SK-N-MC (cell line): ENCODE data around the gene RASA1.
A peak's percentile ranks its signal among the peaks of the same experiment; 100 is the strongest.

ENCODE experiments used
- DNase-seq: peaks from one replicate; pipeline ENCODE4 v3.0.0-alpha.2; 2011; ENCODE audit warnings: low read depth, low spot score
- H3K27ac ChIP-seq: fragments of 200-600 bp; sonication (generic); 2 replicates; pipeline ENCODE4 v1.5.1; 2016; ENCODE audit warnings: mixed run types
- H3K36me3 ChIP-seq: fragments of 200-600 bp; sonication (generic); 2 replicates; pipeline ENCODE4 v1.6.1; 2017; ENCODE audit warnings: antibody characterized with exemption, low read length, mixed read lengths; ENCODE audit not compliant: insufficient read depth
- H3K4me3 ChIP-seq: fragments of 200-600 bp; sonication (generic); 2 replicates; pipeline ENCODE4 v1.5.1; 2016
- H3K9ac ChIP-seq: fragments of 200-600 bp; sonication (generic); 2 replicates; pipeline ENCODE4 v1.8.0; 2017; ENCODE audit warnings: mixed run types, mixed read lengths; ENCODE audit not compliant: insufficient read length
- H3K9me3 ChIP-seq: fragments of 200-600 bp; sonication (generic); 2 replicates; pipeline ENCODE4 v1.6.1; 2017; ENCODE audit warnings: low read depth, mild to moderate bottlenecking, antibody characterized with exemption, low read length, moderate library complexity, mixed read lengths
- EZH2 ChIP-seq: fragments of 200-600 bp; sonication (generic); IDR thresholded peaks from one replicate; pipeline ENCODE4 v1.6.1; 2017; ENCODE audit warnings: antibody characterized with exemption
- FOXP2 ChIP-seq: optimal IDR thresholded peaks from 2 replicates; pipeline ENCODE3; 2011; ENCODE audit warnings: mild to moderate bottlenecking, moderate library complexity; ENCODE audit not compliant: insufficient read depth; ENCODE audit errors: extremely low read length, control extremely low read depth
- POLR2AphosphoS5 ChIP-seq: IDR thresholded peaks from 2 replicates; pipeline ENCODE4 v1.6.1; 2012; ENCODE audit warnings: mild to moderate bottlenecking, low read depth, low read length, borderline replicate concordance

RASA1 gene

GRCh38 chr5:87367243-87367642 lies 99.6 kb downstream of the RASA1 start:
- no peak for DNase-seq
- Histone ChIP-seq H3K9me3 (no peaks in the 10 kb centered on the region), H3K9ac (no peak overlapping the region), H3K36me3 (peaks cover 34% of the 10 kb centered on the region), H3K27ac (no peak overlapping the region), H3K4me3 (no peak overlapping the region)
- no peak for TF ChIP-seq FOXP2
- no peak for TF ChIP-seq POLR2AphosphoS5
- no peak for TF ChIP-seq EZH2

GRCh38 chr5:87368601-87369000 lies 100.9 kb downstream of the RASA1 start:
- TF ChIP-seq POLR2AphosphoS5: no peak
- no peak for TF ChIP-seq FOXP2
- no peak for TF ChIP-seq EZH2
- Histone ChIP-seq H3K4me3 (no peak overlapping the region), H3K9ac (no peak overlapping the region), H3K9me3 (no peaks in the 10 kb centered on the region), H3K36me3 (peaks cover 43% of the 10 kb centered on the region), H3K27ac (no peak overlapping the region)
- no peak for DNase-seq

GRCh38 chr5:87369431-87369830 lies 101.7 kb downstream of the RASA1 start:
- Histone ChIP-seq H3K9me3 (no peaks in the 10 kb centered on the region), H3K36me3 (peaks cover 42% of the 10 kb centered on the region), H3K27ac (no peak overlapping the region), H3K9ac (no peak overlapping the region), H3K4me3 (no peak overlapping the region)
- DNase-seq: no peak
- TF ChIP-seq EZH2 (no peak), POLR2AphosphoS5 (no peak), FOXP2 (no peak)

- Histone ChIP-seq H3K9ac (no peak overlapping the region), H3K4me3 (no peak overlapping the region), H3K9me3 (no peaks in the 10 kb centered on the region), H3K36me3 (peaks cover 58% of the 10 kb centered on the region), H3K27ac (0 out of 2 replicates have a peak overlapping the region, but pooled peaks have one; percentile 16)
- TF ChIP-seq POLR2AphosphoS5 (no peak), FOXP2 (no peak), EZH2 (no peak)
- no peak for DNase-seq
These were observed 105.0 kb downstream of the RASA1 start for GRCh38 chr5:87372705-87373104.

GRCh38 chr5:87382224-87382623 lies 114.5 kb downstream of the RASA1 start:
- peaks cover 81% of the 10 kb centered on the region for H3K36me3 ChIP-seq
- no peak overlapping the region for H3K9ac ChIP-seq
- no peak for DNase-seq

GRCh38 chr5:87383216-87383615 lies 115.5 kb downstream of the RASA1 start:
- H3K4me3 ChIP-seq: no peak overlapping the region
- H3K36me3 ChIP-seq: peaks cover 82% of the 10 kb centered on the region
- H3K9me3 ChIP-seq: no peaks in the 10 kb centered on the region
- no peak for TF ChIP-seq POLR2AphosphoS5
- TF ChIP-seq FOXP2: no peak
- no peak for TF ChIP-seq EZH2
- no peak overlapping the region for H3K9ac ChIP-seq
- H3K27ac ChIP-seq: no peak overlapping the region
- DNase-seq: no peak

More at GRCh38 chr5:87382224-87382623, 114.5 kb downstream of the RASA1 start:
- Histone ChIP-seq H3K4me3 (no peak overlapping the region), H3K27ac (no peak overlapping the region), H3K9me3 (no peaks in the 10 kb centered on the region)
- TF ChIP-seq FOXP2 (no peak), EZH2 (no peak), POLR2AphosphoS5 (no peak)

- no peaks in the 10 kb centered on the region for H3K9me3 ChIP-seq
- peak overlapping the region; percentile 7; the same call in 1 of the 2 replicates for H3K4me3 ChIP-seq
- H3K9ac ChIP-seq: no peak overlapping the region
- peaks cover 86% of the 10 kb centered on the region for H3K36me3 ChIP-seq
- no peak for TF ChIP-seq FOXP2
- no peak for DNase-seq
- H3K27ac ChIP-seq: peak overlapping the region; percentile 75
These were observed 118.1 kb downstream of the RASA1 start for GRCh38 chr5:87385802-87386201.

GRCh38 chr5:87388129-87388528 lies 120.4 kb downstream of the RASA1 start:
- H3K4me3 ChIP-seq: no peak overlapping the region
- H3K9me3 ChIP-seq: no peaks in the 10 kb centered on the region
- H3K27ac ChIP-seq: no peak overlapping the region
- peaks cover 86% of the 10 kb centered on the region for H3K36me3 ChIP-seq
- no peak overlapping the region for H3K9ac ChIP-seq
- TF ChIP-seq FOXP2 (no peak), EZH2 (no peak), POLR2AphosphoS5 (no peak)
- no peak for DNase-seq
